Endothelial cell (in vitro differentiated cells): ENCODE results near the gene HERPUD2. TPM values are rescaled to one million over a fixed set of nuclear protein-coding genes. Genes with fewer than 3 reads are reported as not detected.

ENCODE experiments used
- DNase-seq: peaks from one replicate; pipeline ENCODE4 v3.0.0; 2021; ENCODE audit warnings: low spot score
- H3K27ac Mint-ChIP-seq: one replicate; pipeline ENCODE4 v1.8.0; 2021; ENCODE audit warnings: mixed read lengths, inconsistent platforms; ENCODE audit not compliant: unreplicated experiment
- H3K27me3 Mint-ChIP-seq: one replicate; pipeline ENCODE4 v1.8.0; 2021; ENCODE audit warnings: mild to moderate bottlenecking, moderate library complexity, mixed read lengths, inconsistent platforms; ENCODE audit not compliant: unreplicated experiment
- H3K36me3 Mint-ChIP-seq: one replicate; pipeline ENCODE4 v1.8.0; 2021; ENCODE audit warnings: mild to moderate bottlenecking, low read depth, mixed read lengths, inconsistent platforms; ENCODE audit not compliant: unreplicated experiment
- H3K4me1 Mint-ChIP-seq: one replicate; pipeline ENCODE4 v1.8.0; 2021; ENCODE audit warnings: mild to moderate bottlenecking, mixed read lengths, inconsistent platforms; ENCODE audit not compliant: unreplicated experiment
- H3K4me3 Mint-ChIP-seq: one replicate; pipeline ENCODE4 v1.8.0; 2021; ENCODE audit warnings: mild to moderate bottlenecking, mixed read lengths, inconsistent platforms; ENCODE audit not compliant: unreplicated experiment
- H3K9me3 Mint-ChIP-seq: one replicate; pipeline ENCODE4 v1.8.0; 2021; ENCODE audit warnings: mixed read lengths, inconsistent platforms; ENCODE audit not compliant: unreplicated experiment
- CTCF ChIP-seq: fragments of 200-600 bp; sonication (generic); IDR thresholded peaks from one replicate; pipeline ENCODE4 v1.5.0; 2021; ENCODE audit warnings: antibody characterized with exemption; ENCODE audit not compliant: unreplicated experiment
- total RNA-seq: library from RNA; stranded (reverse); fragmentation: NEBNext Ultra II Directional; extraction: Animal tissue kit (Norgen Biotek cat#: 25700); gene quantifications from one replicate; pipeline ENCODE4 v1.2.1, GENCODE V29; 2021; ENCODE audit not compliant: unreplicated experiment

Gene HERPUD2
- total RNA-seq, 1 donor from 2014 or later, result 41.0 TPM

DNA sequence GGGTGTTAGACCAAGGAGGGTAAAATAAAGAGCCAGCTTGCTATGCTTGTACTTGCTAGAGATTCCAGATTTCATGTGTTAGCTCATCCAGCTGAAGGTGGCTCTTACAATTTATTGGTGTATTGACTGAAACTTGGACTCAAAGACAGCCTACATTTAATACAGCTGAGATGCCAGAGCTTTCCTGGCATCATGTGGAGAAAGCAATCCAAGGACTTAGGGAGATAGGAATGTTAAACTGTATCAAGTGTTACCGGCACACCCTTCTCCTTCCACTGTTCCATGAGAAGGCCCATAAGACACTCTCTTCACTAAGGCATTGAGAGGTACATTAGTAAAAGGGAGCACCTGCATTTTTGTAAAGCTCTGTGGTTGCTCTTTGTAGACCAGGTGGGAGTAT lies 9.3 kb upstream of the HERPUD2 start:
- Mint-ChIP-seq H3K9me3 (no peaks in the 10 kb centered on the region), H3K4me3 (no peak overlapping the region), H3K27ac (no peak overlapping the region), H3K4me1 (no peaks in the 10 kb centered on the region), H3K27me3 (peaks cover 1% of the 10 kb centered on the region), H3K36me3 (no peaks in the 10 kb centered on the region)
- DNase-seq, result no peak
- no peak for TF ChIP-seq CTCF

DNA sequence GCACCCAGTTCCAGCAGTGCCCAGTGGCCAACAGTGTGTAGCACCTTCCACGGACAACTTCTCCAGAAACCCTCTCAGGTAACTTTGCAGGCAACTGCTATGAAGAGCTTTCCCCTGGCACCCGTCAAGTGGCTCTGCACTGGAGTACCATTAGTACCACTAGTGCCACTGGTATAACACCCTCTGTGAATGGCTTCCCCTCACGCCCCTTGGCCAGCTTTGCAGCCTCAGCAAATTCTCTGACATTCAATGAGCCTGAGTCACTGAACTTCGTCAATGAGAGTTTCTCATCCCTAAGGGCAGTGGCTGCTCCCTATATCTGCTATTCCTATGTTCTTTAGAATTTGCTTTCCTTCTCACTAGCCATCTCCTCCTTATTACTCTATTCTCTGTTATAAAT lies 7.6 kb upstream of the HERPUD2 start:
- no peaks in the 10 kb centered on the region for H3K9me3 Mint-ChIP-seq
- H3K4me1 Mint-ChIP-seq, result peaks cover under 1% of the 10 kb centered on the region

DNA sequence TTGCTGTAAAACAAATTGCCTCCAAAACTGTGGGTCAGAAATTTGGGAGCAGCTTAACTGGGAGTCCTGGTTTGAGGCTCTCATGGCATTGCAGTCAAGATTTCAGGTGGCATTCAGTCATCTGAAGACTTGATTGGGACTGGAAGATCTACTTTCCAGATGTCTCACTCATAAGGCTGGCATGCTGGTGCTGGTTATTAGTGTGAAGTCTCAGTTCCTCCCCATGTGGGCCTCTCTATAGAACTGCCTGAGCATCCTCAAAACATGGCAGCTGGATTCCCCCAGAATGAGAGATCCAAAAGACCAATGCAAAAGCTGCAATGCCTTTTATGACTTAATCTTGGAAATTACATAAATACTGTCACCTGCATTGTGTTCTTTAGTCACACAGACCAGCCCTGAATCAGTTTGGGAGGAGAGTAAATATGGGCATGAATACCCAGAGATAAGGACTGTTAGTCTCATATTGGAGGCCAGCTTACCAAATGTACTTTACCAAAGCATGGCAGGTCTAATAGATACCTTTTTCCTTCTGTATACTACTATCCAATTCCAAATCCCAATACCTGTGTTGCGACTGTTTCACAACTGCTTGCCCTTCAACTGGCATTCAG lies 6.5 kb upstream of the HERPUD2 start:
- peaks cover 6% of the 10 kb centered on the region for H3K36me3 Mint-ChIP-seq
- no peak overlapping the region for H3K27ac Mint-ChIP-seq
- DNase-seq, result no peak
- no peak for TF ChIP-seq CTCF
- no peak overlapping the region for H3K4me3 Mint-ChIP-seq
- no peaks in the 10 kb centered on the region for H3K9me3 Mint-ChIP-seq
- H3K4me1 Mint-ChIP-seq, result peaks cover 12% of the 10 kb centered on the region
- peaks cover 1% of the 10 kb centered on the region for H3K27me3 Mint-ChIP-seq

More for the DNA sequence above, 7.6 kb upstream of the HERPUD2 start:
- Mint-ChIP-seq H3K36me3 (no peaks in the 10 kb centered on the region), H3K27ac (no peak overlapping the region), H3K27me3 (peaks cover 1% of the 10 kb centered on the region), H3K4me3 (no peak overlapping the region)
- TF ChIP-seq CTCF, result no peak
- DNase-seq, result no peak

DNA sequence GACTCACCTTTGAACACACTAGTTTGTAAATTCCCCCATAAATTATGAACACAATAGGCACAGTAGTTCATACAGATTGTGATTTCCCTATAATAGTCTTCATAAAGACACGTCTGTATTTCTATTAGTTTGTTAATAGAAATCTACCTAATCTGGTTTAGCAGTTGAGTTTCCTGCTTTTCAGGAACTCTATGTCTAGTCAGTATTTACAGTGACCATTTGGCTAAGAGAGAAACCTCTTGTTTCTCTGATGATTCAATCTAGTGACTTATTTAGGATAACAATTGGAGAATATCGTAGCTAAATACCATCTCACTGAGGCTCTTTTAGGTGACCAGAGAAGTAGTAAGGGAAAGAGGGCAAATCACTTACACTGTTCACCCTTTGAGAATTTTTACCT lies 5.9 kb upstream of the HERPUD2 start:
- no peak for DNase-seq
- Mint-ChIP-seq H3K27ac (no peak overlapping the region), H3K36me3 (peaks cover 6% of the 10 kb centered on the region), H3K4me1 (peaks cover 16% of the 10 kb centered on the region), H3K4me3 (no peak overlapping the region), H3K9me3 (no peaks in the 10 kb centered on the region), H3K27me3 (peaks cover 1% of the 10 kb centered on the region)
- no peak for TF ChIP-seq CTCF

DNA sequence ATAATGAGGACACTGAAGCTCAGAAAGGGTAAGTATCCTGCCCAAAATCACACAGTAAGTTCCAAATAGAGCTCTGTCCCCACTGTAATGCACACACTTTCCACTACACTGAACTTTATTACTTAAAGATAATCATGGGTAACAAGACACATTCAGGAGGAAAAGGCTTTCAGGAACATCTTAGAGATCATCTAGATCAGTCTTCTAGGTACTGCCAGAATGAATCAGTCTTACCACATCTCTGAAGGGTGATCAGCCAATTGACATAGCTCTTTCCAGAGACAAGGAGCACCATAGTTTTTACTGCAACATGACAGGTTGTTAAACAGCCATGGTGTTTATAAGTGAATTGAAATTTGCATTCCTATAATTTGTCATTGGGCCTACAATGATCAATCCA lies 5.4 kb upstream of the HERPUD2 start:
- no peak for TF ChIP-seq CTCF
- peaks cover 21% of the 10 kb centered on the region for H3K4me1 Mint-ChIP-seq
- no peak overlapping the region for H3K27ac Mint-ChIP-seq
- no peak for DNase-seq
- H3K9me3 Mint-ChIP-seq, result no peaks in the 10 kb centered on the region
- peaks cover 6% of the 10 kb centered on the region for H3K36me3 Mint-ChIP-seq
- peaks cover 7% of the 10 kb centered on the region for H3K27me3 Mint-ChIP-seq
- no peak overlapping the region for H3K4me3 Mint-ChIP-seq
